ENCODE measurements around the gene STXBP1.

Gene STXBP1

DNA sequence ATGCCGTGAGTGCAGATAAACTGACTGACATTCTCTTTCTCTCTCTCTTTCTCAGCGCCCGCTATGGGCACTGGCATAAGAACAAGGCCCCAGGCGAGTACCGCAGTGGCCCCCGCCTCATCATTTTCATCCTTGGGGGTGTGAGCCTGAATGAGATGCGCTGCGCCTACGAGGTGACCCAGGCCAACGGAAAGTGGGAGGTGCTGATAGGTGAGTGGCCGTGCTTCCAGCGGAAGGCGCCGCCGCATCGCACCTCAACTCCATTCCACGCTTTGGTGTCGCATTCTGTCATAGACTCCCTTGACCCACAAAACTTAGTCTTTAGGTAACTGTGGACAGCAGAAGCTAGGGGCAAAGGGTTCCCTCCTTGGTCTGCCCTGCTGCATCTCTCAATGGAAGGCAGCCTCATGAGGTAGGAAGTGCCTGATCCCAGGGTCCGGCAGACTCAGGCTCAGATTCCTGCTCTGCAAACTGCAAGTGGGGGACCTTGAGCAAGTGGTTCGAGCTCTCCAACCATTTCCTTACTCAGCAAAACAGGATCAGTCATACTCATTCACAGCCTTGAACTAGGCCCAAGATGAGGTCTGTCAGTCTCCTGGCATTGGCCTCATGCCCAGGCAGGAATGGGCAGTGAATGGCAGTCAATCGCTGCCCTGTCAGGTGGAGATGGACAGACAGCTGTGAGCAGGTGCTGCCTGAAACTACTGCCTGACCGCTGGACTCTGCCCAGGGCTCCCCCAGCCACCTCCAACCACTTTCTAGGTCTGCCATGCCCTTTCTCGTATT is 70.5 kb downstream of the STXBP1 start:
- Histone ChIP-seq H3K79me2 (ENCODE audit: insufficient read depth, low read length) (no peaks in the 10 kb centered on the region), H2AFZ (ENCODE audit: low read length) (no peak overlapping the region), H3F3A (ENCODE audit: insufficient read depth, low read length) (no peaks in the 10 kb centered on the region), H3K4me2 (ENCODE audit: low read length) (no peak overlapping the region), H3K27me3 (ENCODE audit: insufficient read depth, low read length) (no peaks in the 10 kb centered on the region), H3K9me2 (ENCODE audit: low read depth, low read length) (no peaks in the 10 kb centered on the region), H3K36me3 (ENCODE audit: insufficient read depth, low read length) (no peaks in the 10 kb centered on the region), H3K4me3 (ENCODE audit: low read depth, low read length, poor library complexity, severe bottlenecking) (no peak overlapping the region), H3K9ac (ENCODE audit: low read length) (no peak overlapping the region), H4K20me1 (ENCODE audit: insufficient read depth, low read length) (no peaks in the 10 kb centered on the region), H3K4me1 (ENCODE audit: insufficient read depth, low read length, severe bottlenecking) (no peaks in the 10 kb centered on the region), H3K9me3 (ENCODE audit: low read length) (no peaks in the 10 kb centered on the region), H3K27ac (ENCODE audit: low read depth, low read length, poor library complexity, severe bottlenecking) (no peak overlapping the region)
- no peak for TF ChIP-seq CTCF (IDR thresholded peaks at IDR 0.05; ENCODE audit: low read length)
- TF ChIP-seq EZH2 (IDR thresholded peaks at IDR 0.05; ENCODE audit: borderline replicate concordance, low read length), result no peak

DNA sequence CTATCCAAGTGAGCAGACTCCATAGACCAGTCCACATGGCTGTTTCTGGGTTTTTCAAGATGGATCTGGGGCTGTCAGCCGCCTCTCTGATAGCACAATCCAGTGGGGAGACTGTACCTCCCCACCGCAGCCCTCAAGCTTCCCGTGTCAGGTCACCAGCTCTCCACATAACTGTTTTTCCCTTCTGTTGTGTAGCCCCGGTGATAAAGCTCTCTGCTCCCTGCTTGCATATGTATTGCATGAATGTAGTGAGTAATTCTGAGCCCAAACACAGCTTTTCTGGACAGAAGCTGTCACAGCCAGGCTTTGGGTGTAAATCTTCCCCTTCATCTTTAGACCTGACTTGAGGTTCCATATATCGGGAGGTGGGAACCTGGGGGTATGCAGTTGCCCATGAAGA is 71.6 kb downstream of the STXBP1 start:
- Histone ChIP-seq H3K36me3 (ENCODE audit: insufficient read depth, low read length) (no peaks in the 10 kb centered on the region), H3F3A (ENCODE audit: insufficient read depth, low read length) (no peaks in the 10 kb centered on the region), H3K9me2 (ENCODE audit: low read depth, low read length) (no peaks in the 10 kb centered on the region), H3K4me3 (ENCODE audit: low read depth, low read length, poor library complexity, severe bottlenecking) (no peak overlapping the region), H3K27ac (ENCODE audit: low read depth, low read length, poor library complexity, severe bottlenecking) (no peak overlapping the region), H3K27me3 (ENCODE audit: insufficient read depth, low read length) (no peaks in the 10 kb centered on the region), H3K79me2 (ENCODE audit: insufficient read depth, low read length) (no peaks in the 10 kb centered on the region), H2AFZ (ENCODE audit: low read length) (no peak overlapping the region), H3K4me2 (ENCODE audit: low read length) (no peak overlapping the region), H4K20me1 (ENCODE audit: insufficient read depth, low read length) (no peaks in the 10 kb centered on the region), H3K4me1 (ENCODE audit: insufficient read depth, low read length, severe bottlenecking) (no peaks in the 10 kb centered on the region), H3K9me3 (ENCODE audit: low read length) (no peaks in the 10 kb centered on the region), H3K9ac (ENCODE audit: low read length) (no peak overlapping the region)
- TF ChIP-seq CTCF (IDR thresholded peaks at IDR 0.05; ENCODE audit: low read length) (no peak), EZH2 (IDR thresholded peaks at IDR 0.05; ENCODE audit: borderline replicate concordance, low read length) (no peak)

- no peaks in the 10 kb centered on the region for H3F3A ChIP-seq (ENCODE audit: insufficient read depth, low read length)
- H3K4me3 ChIP-seq (ENCODE audit: low read depth, low read length, poor library complexity, severe bottlenecking), result no peak overlapping the region
- no peaks in the 10 kb centered on the region for H3K4me1 ChIP-seq (ENCODE audit: insufficient read depth, low read length, severe bottlenecking)
- no peaks in the 10 kb centered on the region for H3K27me3 ChIP-seq (ENCODE audit: insufficient read depth, low read length)
- no peaks in the 10 kb centered on the region for H3K9me3 ChIP-seq (ENCODE audit: low read length)
- H3K79me2 ChIP-seq (ENCODE audit: insufficient read depth, low read length), result no peaks in the 10 kb centered on the region
- no peaks in the 10 kb centered on the region for H4K20me1 ChIP-seq (ENCODE audit: insufficient read depth, low read length)
- no peaks in the 10 kb centered on the region for H3K36me3 ChIP-seq (ENCODE audit: insufficient read depth, low read length)
- no peak overlapping the region for H3K4me2 ChIP-seq (ENCODE audit: low read length)
- H2AFZ ChIP-seq (ENCODE audit: low read length), result no peak overlapping the region
- no peaks in the 10 kb centered on the region for H3K9me2 ChIP-seq (ENCODE audit: low read depth, low read length)
- TF ChIP-seq CTCF (IDR thresholded peaks at IDR 0.05; ENCODE audit: low read length), result no peak
- no peak for TF ChIP-seq EZH2 (IDR thresholded peaks at IDR 0.05; ENCODE audit: borderline replicate concordance, low read length)
- H3K9ac ChIP-seq (ENCODE audit: low read length), result no peak overlapping the region
- no peak overlapping the region for H3K27ac ChIP-seq (ENCODE audit: low read depth, low read length, poor library complexity, severe bottlenecking)
These were observed 72.5 kb downstream of the STXBP1 start for GRCh38 chr9:127684576-127684975.

All from OCI-LY1 (cell line).